Peyer's patch (tissue), 4 donors: ENCODE data around the gene CD164.
"Not testable (repeated sequence)": the region's sequence is repeated elsewhere in the genome, so short reads cannot be mapped to it uniquely, and the experiment has no call there.

Experiments
- CTCF ChIP-seq, 6 experiments: fragments of 450-650 bp in 4 of 6; fragments of 200-600 bp in 2 of 6; sonication (generic) in 1 of 6; IDR thresholded peaks; one replicate each; pipeline ENCODE4 v1.5.1; 2017 to 2019; ENCODE audit warnings: antibody characterized with exemption in 6 of 6, mild to moderate bottlenecking in 3 of 6, moderate library complexity in 1 of 6
- POLR2A ChIP-seq, 2 donors: fragments of 450-650 bp; IDR thresholded peaks; one replicate each; pipeline ENCODE4 v1.5.1; 2017; ENCODE audit warnings: antibody characterized with exemption in 2 of 2, mild to moderate bottlenecking in 2 of 2, moderate library complexity in 2 of 2

- not testable (repeated sequence) for TF ChIP-seq CTCF, POLR2A (IDR thresholded peaks at IDR 0.05)
Measured at GRCh38 chr6:109333870-109334269, 48.4 kb downstream of the CD164 start.
